Colonic mucosa (tissue), 4 donors: ENCODE data around the gene CYS1. TPM values are rescaled to one million over a fixed set of nuclear protein-coding genes. Genes with fewer than 3 reads are reported as not detected.

Experiments used
- DNase-seq: peaks from one replicate; pipeline ENCODE4 v3.0.0-alpha.2; 2020
- H3K27ac ChIP-seq: fragments of 200-600 bp; one replicate; pipeline ENCODE4 v1.8.0; 2021
- H3K27me3 ChIP-seq: fragments of 200-600 bp; one replicate; pipeline ENCODE4 v1.8.0; 2021
- H3K36me3 ChIP-seq: fragments of 200-600 bp; one replicate; pipeline ENCODE4 v1.8.0; 2021
- H3K4me1 ChIP-seq: fragments of 200-600 bp; one replicate; pipeline ENCODE4 v1.8.0; 2021; ENCODE audit warnings: mild to moderate bottlenecking
- H3K4me3 ChIP-seq: fragments of 200-600 bp; one replicate; pipeline ENCODE4 v1.8.0; 2021
- H3K9ac ChIP-seq, 2 donors: one replicate each; pipeline ENCODE4 v1.7.0; 2013; ENCODE audit warnings: control low read depth in 2 of 2, low read depth in 2 of 2, low read length in 2 of 2
- H3K9me3 ChIP-seq: fragments of 200-600 bp; one replicate; pipeline ENCODE4 v1.8.0; 2021
- intact Hi-C: fragments of 100-400 bp; cut with DNase I; formaldehyde crosslinking; loops from one replicate; pipeline ENCODE4 v1.14.1; 2022
- total RNA-seq, 2 donors: library from RNA; stranded (reverse); fragmentation: NEBNext Ultra II Directional in 1 of 2; extraction: Animal tissue kit (Norgen Biotek cat#: 25700) in 1 of 2; gene quantifications; one replicate each; pipeline ENCODE4 v1.2.1, GENCODE V29; 2021
- TF ChIP-seq, protein P1 (sequence below): fragments of 200-600 bp; IDR thresholded peaks from one replicate; pipeline ENCODE4 v1.8.0; 2022; ENCODE audit warnings: antibody characterized with exemption, mild to moderate bottlenecking
- donor health status: healthy.
- donor health status: DM: no; HTN: no; CAD: no.
- donor health status: DM: no; HTN: no; CAD: no.

CYS1 gene, protein sequence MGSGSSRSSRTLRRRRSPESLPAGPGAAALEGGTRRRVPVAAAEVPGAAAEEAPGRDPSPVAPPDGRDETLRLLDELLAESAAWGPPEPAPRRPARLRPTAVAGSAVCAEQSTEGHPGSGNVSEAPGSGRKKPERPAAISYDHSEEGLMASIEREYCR
- 1 to 10 TPM in 1 of 2 donors, under 1 TPM in 1; 0.52 to 2.5 TPM for total RNA-seq

DNA sequence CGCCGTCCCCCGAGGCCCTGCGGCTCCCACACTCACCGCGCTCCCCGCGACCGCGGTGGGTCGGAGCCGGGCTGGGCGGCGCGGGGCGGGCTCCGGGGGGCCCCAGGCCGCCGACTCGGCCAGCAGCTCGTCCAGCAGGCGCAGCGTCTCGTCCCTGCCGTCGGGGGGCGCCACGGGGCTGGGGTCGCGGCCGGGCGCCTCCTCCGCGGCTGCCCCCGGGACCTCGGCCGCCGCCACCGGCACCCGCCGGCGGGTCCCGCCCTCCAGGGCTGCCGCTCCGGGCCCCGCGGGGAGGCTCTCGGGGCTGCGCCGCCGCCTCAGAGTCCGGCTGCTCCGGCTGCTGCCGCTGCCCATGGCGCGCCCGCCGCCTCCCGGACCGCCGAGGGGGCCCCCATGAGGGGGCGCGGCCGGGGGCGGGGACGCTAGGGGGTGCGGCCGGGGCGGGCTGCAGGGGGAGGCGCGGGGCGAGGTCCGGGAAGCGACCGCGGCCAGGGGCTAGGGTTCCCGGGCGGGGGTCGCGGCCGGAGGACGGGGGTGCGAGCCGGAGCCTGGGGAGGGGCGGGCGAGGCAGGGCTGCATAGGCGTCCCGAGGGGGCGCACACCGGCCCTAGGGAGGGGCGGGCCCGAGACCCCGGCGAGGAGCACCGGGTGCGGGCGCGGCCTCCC is at the start of gene CYS1:
Gene CYS1, minus strand, starts transcription at position 542 of the 666 bp plus-strand sequence. Its CDS starts 188 bp downstream, at position 354.
- peak within 1 kb of the TSS; percentile 48 for H3K4me3 ChIP-seq
- peaks cover 5% of the 10 kb centered on the region for H3K4me1 ChIP-seq
- intact Hi-C loops: no loop called here
- H3K27ac ChIP-seq: peak within 1 kb of the TSS; percentile 57
- H3K27me3 ChIP-seq: peaks cover 40% of the 10 kb centered on the region
- no peaks in the 10 kb centered on the region for H3K9me3 ChIP-seq
- peak within 1 kb of the TSS; percentile 51 to 52 for H3K9ac ChIP-seq
- no peaks in the 10 kb centered on the region for H3K36me3 ChIP-seq
- no peak for DNase-seq
- TF ChIP-seq, protein P1, sequence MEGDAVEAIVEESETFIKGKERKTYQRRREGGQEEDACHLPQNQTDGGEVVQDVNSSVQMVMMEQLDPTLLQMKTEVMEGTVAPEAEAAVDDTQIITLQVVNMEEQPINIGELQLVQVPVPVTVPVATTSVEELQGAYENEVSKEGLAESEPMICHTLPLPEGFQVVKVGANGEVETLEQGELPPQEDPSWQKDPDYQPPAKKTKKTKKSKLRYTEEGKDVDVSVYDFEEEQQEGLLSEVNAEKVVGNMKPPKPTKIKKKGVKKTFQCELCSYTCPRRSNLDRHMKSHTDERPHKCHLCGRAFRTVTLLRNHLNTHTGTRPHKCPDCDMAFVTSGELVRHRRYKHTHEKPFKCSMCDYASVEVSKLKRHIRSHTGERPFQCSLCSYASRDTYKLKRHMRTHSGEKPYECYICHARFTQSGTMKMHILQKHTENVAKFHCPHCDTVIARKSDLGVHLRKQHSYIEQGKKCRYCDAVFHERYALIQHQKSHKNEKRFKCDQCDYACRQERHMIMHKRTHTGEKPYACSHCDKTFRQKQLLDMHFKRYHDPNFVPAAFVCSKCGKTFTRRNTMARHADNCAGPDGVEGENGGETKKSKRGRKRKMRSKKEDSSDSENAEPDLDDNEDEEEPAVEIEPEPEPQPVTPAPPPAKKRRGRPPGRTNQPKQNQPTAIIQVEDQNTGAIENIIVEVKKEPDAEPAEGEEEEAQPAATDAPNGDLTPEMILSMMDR: no peak

DNA sequence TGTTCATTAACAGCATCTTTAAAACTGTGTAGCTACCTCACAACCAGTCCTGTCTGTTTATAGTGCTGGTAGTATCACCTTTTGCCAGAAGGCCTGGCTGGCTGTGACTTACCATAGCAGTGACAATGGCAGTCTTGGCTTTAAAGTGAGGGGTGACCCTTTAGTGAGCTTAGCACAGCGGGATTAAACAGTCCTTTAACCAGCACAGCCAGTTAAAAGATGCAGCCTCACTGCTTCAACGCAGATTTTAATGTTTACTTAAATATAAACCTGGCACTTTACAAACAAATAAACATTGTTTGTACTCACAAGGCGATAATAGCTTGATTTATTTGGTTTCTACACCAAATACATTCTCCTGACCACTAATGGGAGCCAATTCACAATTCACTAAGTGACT is 49.3 kb upstream of the CYS1 start:
- no peaks in the 10 kb centered on the region for H3K9me3 ChIP-seq
- H3K9ac ChIP-seq: no peak overlapping the region
- TF ChIP-seq, protein P1: no peak
- no peak for DNase-seq
- intact Hi-C loops: loop anchor here (10.0 kb wide), 1 partner anchor 535 kb away; no protein-coding TSS in a partner anchor
- no peak overlapping the region for H3K4me3 ChIP-seq
- H3K36me3 ChIP-seq: no peaks in the 10 kb centered on the region
- peaks cover 13% of the 10 kb centered on the region for H3K4me1 ChIP-seq
- H3K27me3 ChIP-seq: no peaks in the 10 kb centered on the region
- H3K27ac ChIP-seq: no peak overlapping the region

DNA sequence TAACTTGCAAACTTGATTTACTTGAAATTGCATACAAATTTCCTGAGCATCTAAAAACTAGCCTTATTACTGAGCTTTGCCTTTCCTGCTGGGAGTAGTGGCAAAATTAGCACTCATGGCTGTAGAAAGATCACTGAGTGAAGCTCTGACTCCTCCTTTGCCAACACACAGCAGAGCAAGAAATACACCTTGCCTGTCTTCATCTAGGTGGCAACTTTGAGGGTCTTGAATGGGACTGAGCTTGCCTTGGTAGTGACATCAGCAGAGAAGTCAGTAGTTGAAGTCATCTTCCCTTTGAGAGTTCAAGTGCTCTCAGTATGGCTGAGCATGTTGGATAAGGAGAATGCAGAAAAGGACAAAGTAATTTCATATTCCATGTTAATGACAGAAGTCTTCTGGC is 48.2 kb upstream of the CYS1 start:
- Histone ChIP-seq H3K9me3 (no peaks in the 10 kb centered on the region), H3K27me3 (no peaks in the 10 kb centered on the region), H3K4me1 (peaks cover 21% of the 10 kb centered on the region), H3K36me3 (no peaks in the 10 kb centered on the region), H3K9ac (no peak overlapping the region), H3K4me3 (no peak overlapping the region), H3K27ac (no peak overlapping the region)
- no peak for DNase-seq
- intact Hi-C loops: loop anchor here (10.0 kb wide), 1 partner anchor 536 kb away; no protein-coding TSS in a partner anchor
- TF ChIP-seq, protein P1: no peak

DNA sequence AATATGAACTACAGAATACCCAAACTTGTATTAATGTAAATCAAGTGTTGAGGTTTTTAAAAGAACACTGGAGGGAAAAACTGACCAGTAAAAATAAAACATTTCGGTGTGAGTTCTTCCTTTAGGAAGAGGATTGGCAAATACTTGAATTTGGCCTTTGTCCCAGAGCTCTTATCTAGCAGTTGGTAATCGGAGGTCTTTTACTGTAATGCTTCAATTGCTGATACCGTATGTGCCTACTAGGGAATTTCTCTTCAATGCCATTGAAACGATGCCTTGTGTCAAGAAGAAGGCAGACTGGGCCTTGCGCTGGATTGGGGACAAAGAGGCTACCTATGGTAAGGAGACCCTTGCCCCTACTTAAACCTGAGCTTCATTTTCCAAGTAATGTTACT is 46.4 kb upstream of the CYS1 start:
- Histone ChIP-seq H3K4me3 (no peak overlapping the region), H3K4me1 (peaks cover 32% of the 10 kb centered on the region), H3K27me3 (no peaks in the 10 kb centered on the region), H3K27ac (no peak overlapping the region), H3K9ac (no peak overlapping the region), H3K9me3 (no peaks in the 10 kb centered on the region), H3K36me3 (no peaks in the 10 kb centered on the region)
- DNase-seq: no peak
- TF ChIP-seq, protein P1: no peak
- intact Hi-C loops: loop anchor here (10.0 kb wide), 1 partner anchor 538 kb away; no protein-coding TSS in a partner anchor

DNA sequence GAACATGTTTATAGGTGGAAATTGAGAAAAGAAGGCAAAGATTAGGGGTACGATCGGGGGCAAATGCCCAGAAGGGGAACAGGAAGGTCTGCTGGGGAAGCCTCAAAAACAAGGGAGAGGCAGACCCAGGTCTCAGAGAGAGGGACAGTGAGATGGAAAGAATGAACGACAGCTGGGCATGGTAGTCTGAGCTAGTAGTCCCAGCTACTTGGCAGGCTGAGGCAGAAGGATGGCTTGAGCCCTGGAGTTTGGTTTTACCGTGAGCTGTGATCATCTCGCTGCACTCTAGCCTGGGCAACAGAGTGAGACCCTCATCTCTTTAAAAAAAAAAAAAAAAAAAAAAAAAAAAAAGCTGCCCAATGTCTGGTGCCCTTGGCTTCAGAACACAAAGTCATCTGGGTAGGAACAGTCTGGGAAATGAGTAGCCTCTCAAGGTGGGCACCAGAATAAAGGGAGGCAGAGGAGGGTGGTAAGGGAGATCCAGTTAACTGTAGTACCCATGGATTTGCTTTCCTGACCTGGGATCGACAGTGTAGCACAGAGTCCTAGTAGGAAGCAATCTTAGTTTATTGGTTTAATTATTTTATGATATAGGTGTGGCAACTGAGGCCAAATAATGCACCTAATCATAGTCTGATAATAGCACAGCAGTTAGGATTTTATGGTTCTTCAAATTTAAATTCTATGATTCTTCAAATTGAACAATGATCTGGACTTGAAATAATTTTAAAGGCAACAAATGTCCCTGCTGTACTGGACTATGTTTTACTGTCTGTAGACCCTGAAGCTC is 45.8 kb upstream of the CYS1 start:
- Histone ChIP-seq H3K9me3 (no peaks in the 10 kb centered on the region), H3K27ac (peak overlapping the region; percentile 3), H3K27me3 (no peaks in the 10 kb centered on the region), H3K9ac (peak overlapping the region in 1 of 2 donors; percentile 49), H3K36me3 (no peaks in the 10 kb centered on the region), H3K4me3 (no peak overlapping the region), H3K4me1 (peaks cover 34% of the 10 kb centered on the region)
- TF ChIP-seq, protein P1: no peak
- intact Hi-C loops: loop anchor here (2.0 to 10.0 kb wide), 2 partner anchors 309 to 539 kb away; no protein-coding TSS in a partner anchor
- DNase-seq: no peak
